Measurements from ENCODE around the gene KRT8. TPM values are rescaled to one million over a fixed set of nuclear protein-coding genes. Genes with fewer than 3 reads are reported as not detected.

KRT8 gene
- total RNA-seq, 1 experiment from 2014 or later = 179 TPM

DNA sequence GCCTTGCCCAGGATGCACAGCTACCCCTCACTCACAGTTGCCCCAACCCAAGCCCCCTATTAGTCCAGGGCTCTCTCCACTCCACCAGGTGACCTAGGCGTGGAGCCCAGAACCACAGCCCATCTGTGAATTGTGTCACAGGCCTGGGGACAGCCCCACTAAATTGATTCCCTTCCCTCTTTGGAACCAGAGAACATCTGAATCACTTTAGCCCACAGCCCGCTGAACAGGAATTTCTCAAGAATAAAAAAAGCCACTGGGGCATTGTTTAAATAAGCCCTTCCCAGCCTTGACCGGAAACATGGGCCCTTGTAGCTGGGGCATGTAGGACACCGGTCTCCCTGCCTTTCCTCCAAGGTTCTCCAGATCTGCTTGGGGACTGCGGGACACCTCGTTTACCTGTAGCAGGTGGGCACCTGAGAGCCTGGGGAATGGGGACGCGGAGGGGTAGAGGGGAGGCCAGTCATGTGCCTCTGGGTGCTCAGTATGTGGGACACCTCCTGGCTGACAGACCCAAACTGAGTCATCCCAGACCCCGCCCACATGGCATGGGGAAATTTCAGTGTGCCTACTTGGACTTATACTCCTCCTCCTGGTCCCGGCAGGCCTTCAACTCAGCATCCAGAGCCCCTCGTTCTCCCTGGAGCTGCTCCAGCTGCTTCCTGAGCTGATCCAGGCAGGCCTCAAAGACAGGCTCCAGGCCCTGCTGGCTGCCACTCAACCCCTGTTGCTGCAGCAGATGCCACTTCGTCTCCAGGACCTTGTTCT is 57.4 kb downstream of the KRT8 start:
- peaks cover 8% of the 10 kb centered on the region for H3K9me3 Mint-ChIP-seq (ENCODE audit: unreplicated experiment)
- DNase-seq (ENCODE audit: unreplicated experiment) = peak; percentile 94
- ChIA-PET CTCF (interaction anchor here (0.5 to 1.6 kb wide), 2 partner anchors 22 to 32 kb away, joined by 3 to 8 read pairs; no protein-coding TSS in a partner anchor), POLR2A (interaction anchor here (0.7 to 1.1 kb wide), 2 partner anchors 13 to 88 kb away, joined by 3 to 4 read pairs; no protein-coding TSS in a partner anchor)
- H3K27me3 Mint-ChIP-seq (ENCODE audit: insufficient read depth, unreplicated experiment) = peaks cover 33% of the 10 kb centered on the region
- H3K27ac Mint-ChIP-seq (ENCODE audit: low read depth, unreplicated experiment) = peak overlapping the region; percentile 68
- no TSS peak for BruUV-seq (replicated peaks)
- TF ChIP-seq, protein P1, sequence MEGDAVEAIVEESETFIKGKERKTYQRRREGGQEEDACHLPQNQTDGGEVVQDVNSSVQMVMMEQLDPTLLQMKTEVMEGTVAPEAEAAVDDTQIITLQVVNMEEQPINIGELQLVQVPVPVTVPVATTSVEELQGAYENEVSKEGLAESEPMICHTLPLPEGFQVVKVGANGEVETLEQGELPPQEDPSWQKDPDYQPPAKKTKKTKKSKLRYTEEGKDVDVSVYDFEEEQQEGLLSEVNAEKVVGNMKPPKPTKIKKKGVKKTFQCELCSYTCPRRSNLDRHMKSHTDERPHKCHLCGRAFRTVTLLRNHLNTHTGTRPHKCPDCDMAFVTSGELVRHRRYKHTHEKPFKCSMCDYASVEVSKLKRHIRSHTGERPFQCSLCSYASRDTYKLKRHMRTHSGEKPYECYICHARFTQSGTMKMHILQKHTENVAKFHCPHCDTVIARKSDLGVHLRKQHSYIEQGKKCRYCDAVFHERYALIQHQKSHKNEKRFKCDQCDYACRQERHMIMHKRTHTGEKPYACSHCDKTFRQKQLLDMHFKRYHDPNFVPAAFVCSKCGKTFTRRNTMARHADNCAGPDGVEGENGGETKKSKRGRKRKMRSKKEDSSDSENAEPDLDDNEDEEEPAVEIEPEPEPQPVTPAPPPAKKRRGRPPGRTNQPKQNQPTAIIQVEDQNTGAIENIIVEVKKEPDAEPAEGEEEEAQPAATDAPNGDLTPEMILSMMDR (IDR thresholded peaks at IDR 0.05; ENCODE audit: unreplicated experiment) = no peak
- intact Hi-C loops (cut with micrococcal nuclease) = no loop called here
- no peaks in the 10 kb centered on the region for H3K4me1 Mint-ChIP-seq (ENCODE audit: insufficient read depth, unreplicated experiment)
- H3K4me3 Mint-ChIP-seq (ENCODE audit: unreplicated experiment) = no peak overlapping the region
- no peaks in the 10 kb centered on the region for H3K36me3 Mint-ChIP-seq (ENCODE audit: insufficient read depth, unreplicated experiment)

Other genes starting within 250 kb of the KRT8 start
- not detected in 2 replicates for gene KRT1, start 224.7 kb downstream of the KRT8 start, total RNA-seq (2022)
- not detected in 2 replicates for gene KRT77, start 201.6 kb downstream of the KRT8 start, total RNA-seq (2022)
- gene KRT76, start 127.7 kb downstream of the KRT8 start, total RNA-seq (2022) = not detected in 2 replicates
- gene KRT3, start 109.0 kb downstream of the KRT8 start, total RNA-seq (2022) = not detected in 2 replicates
- gene KRT4, start 91.0 kb downstream of the KRT8 start, total RNA-seq (2022) = not detected in 2 replicates
- not detected in 2 replicates for gene KRT79, start 70.8 kb downstream of the KRT8 start, total RNA-seq (2022)
- not detected in 2 replicates for gene KRT78, start 56.1 kb downstream of the KRT8 start, total RNA-seq (2022)
- 659 and 662 TPM in 2 replicates for gene KRT18, start 44.0 kb upstream of the KRT8 start, total RNA-seq (2022)
- gene EIF4B, start 101.4 kb upstream of the KRT8 start, total RNA-seq (2022) = 580 and 658 TPM in 2 replicates
- gene TNS2, start 145.0 kb upstream of the KRT8 start, total RNA-seq (2022) = 22.3 and 26.3 TPM in 2 replicates
- gene SPRYD3, start 174.3 kb upstream of the KRT8 start, total RNA-seq (2022) = 35.2 and 39.9 TPM in 2 replicates
- gene IGFBP6, start 192.6 kb upstream of the KRT8 start, total RNA-seq (2022) = 6.4 and 12.0 TPM in 2 replicates
- gene SOAT2, start 198.4 kb upstream of the KRT8 start, total RNA-seq (2022) = not detected in 2 replicates